GM23338 (cell line): ENCODE data around the gene OSBPL10. TPM values are rescaled to one million over a fixed set of nuclear protein-coding genes. Genes with fewer than 3 reads are reported as not detected.
"Not testable (repeated sequence)": the region's sequence is repeated elsewhere in the genome, so short reads cannot be mapped to it uniquely, and the experiment has no call there.

Source experiments
- ATAC-seq: fragments of 200-7000 bp; cut with Tn5 transposase; 3 replicates; pipeline ENCODE4 v1.9.1; 2020
- DNase-seq: peaks from one replicate; pipeline ENCODE4 v3.0.0-alpha.2; 2015; ENCODE audit warnings: low spot score
- H2AFZ ChIP-seq: fragments of 200-600 bp; sonication (generic); 2 replicates; pipeline ENCODE4 v1.8.0; 2016; ENCODE audit warnings: antibody characterized with exemption, mild to moderate bottlenecking, moderate library complexity
- H3F3A ChIP-seq: fragments of 200-600 bp; sonication (generic); replicated peaks from 2 replicates; pipeline ENCODE4 v1.8.0; 2017; ENCODE audit warnings: antibody characterized with exemption, mixed run types, low read depth
- H3K27ac ChIP-seq: fragments of 200-600 bp; sonication (generic); 2 replicates; pipeline ENCODE4 v1.6.1; 2016; ENCODE audit warnings: low read depth
- H3K27me3 ChIP-seq: fragments of 200-600 bp; sonication (generic); 2 replicates; pipeline ENCODE4 v1.8.0; 2016; ENCODE audit warnings: mild to moderate bottlenecking, mixed run types, moderate library complexity; ENCODE audit not compliant: insufficient read depth
- H3K36me3 ChIP-seq: fragments of 200-600 bp; sonication (generic); 2 replicates; pipeline ENCODE4 v1.8.0; 2016; ENCODE audit warnings: mild to moderate bottlenecking; ENCODE audit not compliant: insufficient read depth
- H3K4me1 ChIP-seq: fragments of 200-600 bp; sonication (generic); 2 replicates; pipeline ENCODE4 v1.8.0; 2016; ENCODE audit warnings: mild to moderate bottlenecking, moderate library complexity; ENCODE audit not compliant: insufficient read depth
- H3K4me2 ChIP-seq: fragments of 200-600 bp; sonication (generic); 2 replicates; pipeline ENCODE4 v1.7.1; 2017; ENCODE audit warnings: mixed run types
- H3K4me3 ChIP-seq: fragments of 200-600 bp; sonication (generic); 2 replicates; pipeline ENCODE4 v1.6.1; 2016; ENCODE audit warnings: mixed run types
- H3K79me2 ChIP-seq: fragments of 200-600 bp; sonication (generic); replicated peaks from 2 replicates; pipeline ENCODE4 v1.8.0; 2017; ENCODE audit warnings: mild to moderate bottlenecking; ENCODE audit not compliant: insufficient read depth
- H3K9me2 ChIP-seq: fragments of 200-600 bp; sonication (generic); 2 replicates; pipeline ENCODE4 v1.8.0; 2017; ENCODE audit not compliant: insufficient read depth
- H4K20me1 ChIP-seq: fragments of 200-600 bp; sonication (generic); replicated peaks from 2 replicates; pipeline ENCODE4 v1.8.0; 2017; ENCODE audit warnings: mild to moderate bottlenecking; ENCODE audit not compliant: insufficient read depth
- H3K27ac Mint-ChIP-seq: 2 replicates; pipeline ENCODE4 v1.8.0; 2020; ENCODE audit warnings: inconsistent platforms, mild to moderate bottlenecking, moderate library complexity, mixed read lengths
- H3K27me3 Mint-ChIP-seq: 3 replicates; pipeline ENCODE4 v1.8.0; 2022; ENCODE audit warnings: low read depth, mild to moderate bottlenecking, moderate library complexity, mixed read lengths, inconsistent platforms; ENCODE audit not compliant: insufficient read depth, poor library complexity
- H3K36me3 Mint-ChIP-seq: 3 replicates; pipeline ENCODE4 v1.8.0; 2021; ENCODE audit warnings: low read depth, mild to moderate bottlenecking, inconsistent platforms, moderate library complexity, mixed read lengths
- H3K4me1 Mint-ChIP-seq: 3 replicates; pipeline ENCODE4 v1.8.0; 2020; ENCODE audit warnings: mild to moderate bottlenecking, inconsistent platforms, mixed read lengths
- H3K4me3 Mint-ChIP-seq: 3 replicates; pipeline ENCODE4 v1.8.0; 2021; ENCODE audit warnings: moderate library complexity, mild to moderate bottlenecking, inconsistent platforms, mixed read lengths
- H3K9me3 Mint-ChIP-seq: 3 replicates; pipeline ENCODE4 v1.8.0; 2020; ENCODE audit warnings: moderate library complexity, mild to moderate bottlenecking, inconsistent platforms, mixed read lengths
- EZH2 ChIP-seq: fragments of 200-600 bp; sonication (generic); IDR thresholded peaks from one replicate; pipeline ENCODE4 v1.8.0; 2017; ENCODE audit warnings: antibody characterized with exemption, mild to moderate bottlenecking, low read depth; ENCODE audit not compliant: unreplicated experiment
- STAT1 ChIP-seq: IDR thresholded peaks from one replicate; pipeline ENCODE4 v1.6.1; 2016; ENCODE audit warnings: antibody characterized with exemption; ENCODE audit not compliant: unreplicated experiment
- ZNF331 ChIP-seq: fragments of 250-450 bp; sonication (Bioruptor Pico); IDR thresholded peaks from 2 replicates; pipeline ENCODE4 v1.5.0; 2020; ENCODE audit warnings: low read depth, mild to moderate bottlenecking, moderate library complexity
- polyA plus RNA-seq: library from polyadenylated mRNA; unstranded; fragments of >200 nt; fragmentation: Nextera tagmentation; extraction: Ambion mirVana; gene quantifications from 2 replicates; pipeline ENCODE4 v1.2.1, GENCODE V29; 2016
- total RNA-seq: library from RNA; depleted of rRNA; stranded (reverse); fragments of >200 nt; shearing (Covaris generic); gene quantifications from 2 replicates; pipeline ENCODE4 v1.2.3, GENCODE V29; 2014
- TF ChIP-seq, protein P1 (sequence below): IDR thresholded peaks from one replicate; pipeline ENCODE4 v1.6.1; 2018; ENCODE audit warnings: antibody characterized with exemption; ENCODE audit not compliant: unreplicated experiment
- TF ChIP-seq, protein P2 (sequence below): IDR thresholded peaks from 2 replicates; pipeline ENCODE4 v1.6.1; 2016; ENCODE audit warnings: antibody characterized with exemption
- TF ChIP-seq, protein P3 (sequence below): fragments of 250-450 bp; sonication (Bioruptor Pico); IDR thresholded peaks from 2 replicates; pipeline ENCODE4 v1.5.0; 2020; ENCODE audit warnings: mild to moderate bottlenecking, moderate library complexity

Gene OSBPL10
- total and polyA plus RNA-seq, 2 experiments from 2014 or later, result 23.8 to 149 TPM

DNA sequence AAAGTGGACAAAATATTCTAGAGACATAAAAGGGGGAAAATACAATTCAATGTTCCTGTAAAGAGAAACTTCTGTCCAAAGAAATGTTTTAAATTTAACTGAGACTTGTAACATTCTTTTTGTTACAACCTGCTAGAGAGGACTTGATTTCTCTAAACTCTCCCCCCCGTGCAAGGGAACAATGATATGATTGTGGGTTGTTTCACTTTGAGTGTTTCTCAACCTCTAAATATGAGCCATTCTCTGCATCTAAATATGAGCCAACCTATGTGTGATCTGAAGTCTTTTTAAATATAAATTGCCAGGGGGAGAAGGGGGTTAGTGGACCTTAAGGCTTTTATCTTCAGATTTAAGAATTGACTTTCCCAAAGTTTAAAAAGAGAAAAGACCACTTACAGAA lies 15.1 kb upstream of the OSBPL10 start:
- H3K79me2 ChIP-seq, result no peaks in the 10 kb centered on the region
- H3F3A ChIP-seq, result no peaks in the 10 kb centered on the region
- no peak for TF ChIP-seq STAT1
- TF ChIP-seq, protein P1, sequence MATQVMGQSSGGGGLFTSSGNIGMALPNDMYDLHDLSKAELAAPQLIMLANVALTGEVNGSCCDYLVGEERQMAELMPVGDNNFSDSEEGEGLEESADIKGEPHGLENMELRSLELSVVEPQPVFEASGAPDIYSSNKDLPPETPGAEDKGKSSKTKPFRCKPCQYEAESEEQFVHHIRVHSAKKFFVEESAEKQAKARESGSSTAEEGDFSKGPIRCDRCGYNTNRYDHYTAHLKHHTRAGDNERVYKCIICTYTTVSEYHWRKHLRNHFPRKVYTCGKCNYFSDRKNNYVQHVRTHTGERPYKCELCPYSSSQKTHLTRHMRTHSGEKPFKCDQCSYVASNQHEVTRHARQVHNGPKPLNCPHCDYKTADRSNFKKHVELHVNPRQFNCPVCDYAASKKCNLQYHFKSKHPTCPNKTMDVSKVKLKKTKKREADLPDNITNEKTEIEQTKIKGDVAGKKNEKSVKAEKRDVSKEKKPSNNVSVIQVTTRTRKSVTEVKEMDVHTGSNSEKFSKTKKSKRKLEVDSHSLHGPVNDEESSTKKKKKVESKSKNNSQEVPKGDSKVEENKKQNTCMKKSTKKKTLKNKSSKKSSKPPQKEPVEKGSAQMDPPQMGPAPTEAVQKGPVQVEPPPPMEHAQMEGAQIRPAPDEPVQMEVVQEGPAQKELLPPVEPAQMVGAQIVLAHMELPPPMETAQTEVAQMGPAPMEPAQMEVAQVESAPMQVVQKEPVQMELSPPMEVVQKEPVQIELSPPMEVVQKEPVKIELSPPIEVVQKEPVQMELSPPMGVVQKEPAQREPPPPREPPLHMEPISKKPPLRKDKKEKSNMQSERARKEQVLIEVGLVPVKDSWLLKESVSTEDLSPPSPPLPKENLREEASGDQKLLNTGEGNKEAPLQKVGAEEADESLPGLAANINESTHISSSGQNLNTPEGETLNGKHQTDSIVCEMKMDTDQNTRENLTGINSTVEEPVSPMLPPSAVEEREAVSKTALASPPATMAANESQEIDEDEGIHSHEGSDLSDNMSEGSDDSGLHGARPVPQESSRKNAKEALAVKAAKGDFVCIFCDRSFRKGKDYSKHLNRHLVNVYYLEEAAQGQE, result no peak
- TF ChIP-seq EZH2, result no peak
- no peak for TF ChIP-seq ZNF331
- ATAC-seq (no peak), DNase-seq (no peak)
- peaks cover under 1% of the 10 kb centered on the region for H3K36me3 ChIP-seq
- H3K27me3 ChIP-seq, result no peaks in the 10 kb centered on the region
- H2AFZ ChIP-seq, result no peak overlapping the region
- Mint-ChIP-seq H3K4me3 (no peak overlapping the region), H3K27ac (no peak overlapping the region), H3K9me3 (peaks cover 27% of the 10 kb centered on the region), H3K27me3 (peaks cover 4% of the 10 kb centered on the region), H3K36me3 (peaks cover 29% of the 10 kb centered on the region), H3K4me1 (no peaks in the 10 kb centered on the region; the same call in 2 of the 3 replicates)
- H3K27ac ChIP-seq, result no peak overlapping the region
- no peaks in the 10 kb centered on the region for H3K9me2 ChIP-seq
- H3K4me2 ChIP-seq, result no peak overlapping the region
- peaks cover 2% of the 10 kb centered on the region; the same call in 1 of the 2 replicates for H3K4me1 ChIP-seq
- H4K20me1 ChIP-seq, result no peaks in the 10 kb centered on the region
- H3K4me3 ChIP-seq, result no peak overlapping the region

DNA sequence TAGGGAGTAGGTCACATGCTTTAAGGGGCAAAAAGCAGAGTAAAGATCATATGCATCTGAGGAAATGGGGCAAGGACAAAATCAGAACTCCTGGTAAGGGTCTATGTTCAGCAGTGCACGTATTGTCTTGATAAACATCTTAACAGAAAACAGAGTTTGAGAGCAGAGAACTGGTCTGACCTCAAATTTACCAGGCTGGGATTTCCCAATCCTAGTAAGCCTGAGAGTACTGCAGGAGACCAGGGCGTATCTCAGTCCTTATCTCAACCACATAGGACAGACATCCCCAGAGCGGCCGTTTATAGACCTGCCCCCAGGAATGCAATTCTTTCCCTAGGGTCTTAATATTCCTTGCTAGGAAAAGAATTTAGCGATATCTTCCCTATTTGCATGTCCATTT lies 14.0 kb upstream of the OSBPL10 start:
- H3K9me2 ChIP-seq, H3K27ac ChIP-seq, H3K27me3 ChIP-seq, H3K36me3 ChIP-seq, DNase-seq, H3K4me1 ChIP-seq, H2AFZ ChIP-seq, H3K27me3 Mint-ChIP-seq, H3K79me2 ChIP-seq, H3K4me3 ChIP-seq, H3K4me3 Mint-ChIP-seq, H3F3A ChIP-seq, ATAC-seq, H3K4me1 Mint-ChIP-seq, H3K4me2 ChIP-seq, H4K20me1 ChIP-seq, H3K27ac Mint-ChIP-seq: not testable (repeated sequence)
- peaks cover 29% of the 10 kb centered on the region for H3K36me3 Mint-ChIP-seq
- peaks cover 27% of the 10 kb centered on the region for H3K9me3 Mint-ChIP-seq

DNA sequence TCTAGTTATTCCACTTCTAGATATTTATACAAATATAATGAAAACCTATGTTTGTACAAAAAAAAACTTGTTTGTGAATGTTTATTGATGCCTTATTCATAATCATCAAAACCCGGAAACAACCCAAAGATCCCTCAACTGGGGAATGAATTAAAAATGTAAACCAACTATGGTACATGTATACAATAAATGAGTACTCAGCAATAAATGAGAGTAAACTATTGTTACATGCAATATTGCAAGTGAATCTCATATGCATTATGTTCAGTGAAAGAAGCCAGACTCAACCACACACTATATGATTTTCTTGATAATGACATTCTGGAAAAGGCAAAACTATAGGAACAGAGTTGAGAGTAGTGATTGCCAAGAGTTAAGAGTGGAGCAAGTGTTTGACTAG lies 12.8 kb upstream of the OSBPL10 start:
- H3K36me3 ChIP-seq, result peaks cover 20% of the 10 kb centered on the region
- no peak overlapping the region for H3K27ac ChIP-seq
- H3K4me3 Mint-ChIP-seq, result no peak overlapping the region
- H2AFZ ChIP-seq, result no peak overlapping the region
- ATAC-seq (no peak), DNase-seq (no peak)
- no peaks in the 10 kb centered on the region for H3F3A ChIP-seq
- no peaks in the 10 kb centered on the region for H3K4me1 ChIP-seq
- H3K27me3 ChIP-seq, result no peaks in the 10 kb centered on the region
- TF ChIP-seq, protein P2, sequence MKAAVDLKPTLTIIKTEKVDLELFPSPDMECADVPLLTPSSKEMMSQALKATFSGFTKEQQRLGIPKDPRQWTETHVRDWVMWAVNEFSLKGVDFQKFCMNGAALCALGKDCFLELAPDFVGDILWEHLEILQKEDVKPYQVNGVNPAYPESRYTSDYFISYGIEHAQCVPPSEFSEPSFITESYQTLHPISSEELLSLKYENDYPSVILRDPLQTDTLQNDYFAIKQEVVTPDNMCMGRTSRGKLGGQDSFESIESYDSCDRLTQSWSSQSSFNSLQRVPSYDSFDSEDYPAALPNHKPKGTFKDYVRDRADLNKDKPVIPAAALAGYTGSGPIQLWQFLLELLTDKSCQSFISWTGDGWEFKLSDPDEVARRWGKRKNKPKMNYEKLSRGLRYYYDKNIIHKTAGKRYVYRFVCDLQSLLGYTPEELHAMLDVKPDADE, result no peak
- TF ChIP-seq, protein P3, sequence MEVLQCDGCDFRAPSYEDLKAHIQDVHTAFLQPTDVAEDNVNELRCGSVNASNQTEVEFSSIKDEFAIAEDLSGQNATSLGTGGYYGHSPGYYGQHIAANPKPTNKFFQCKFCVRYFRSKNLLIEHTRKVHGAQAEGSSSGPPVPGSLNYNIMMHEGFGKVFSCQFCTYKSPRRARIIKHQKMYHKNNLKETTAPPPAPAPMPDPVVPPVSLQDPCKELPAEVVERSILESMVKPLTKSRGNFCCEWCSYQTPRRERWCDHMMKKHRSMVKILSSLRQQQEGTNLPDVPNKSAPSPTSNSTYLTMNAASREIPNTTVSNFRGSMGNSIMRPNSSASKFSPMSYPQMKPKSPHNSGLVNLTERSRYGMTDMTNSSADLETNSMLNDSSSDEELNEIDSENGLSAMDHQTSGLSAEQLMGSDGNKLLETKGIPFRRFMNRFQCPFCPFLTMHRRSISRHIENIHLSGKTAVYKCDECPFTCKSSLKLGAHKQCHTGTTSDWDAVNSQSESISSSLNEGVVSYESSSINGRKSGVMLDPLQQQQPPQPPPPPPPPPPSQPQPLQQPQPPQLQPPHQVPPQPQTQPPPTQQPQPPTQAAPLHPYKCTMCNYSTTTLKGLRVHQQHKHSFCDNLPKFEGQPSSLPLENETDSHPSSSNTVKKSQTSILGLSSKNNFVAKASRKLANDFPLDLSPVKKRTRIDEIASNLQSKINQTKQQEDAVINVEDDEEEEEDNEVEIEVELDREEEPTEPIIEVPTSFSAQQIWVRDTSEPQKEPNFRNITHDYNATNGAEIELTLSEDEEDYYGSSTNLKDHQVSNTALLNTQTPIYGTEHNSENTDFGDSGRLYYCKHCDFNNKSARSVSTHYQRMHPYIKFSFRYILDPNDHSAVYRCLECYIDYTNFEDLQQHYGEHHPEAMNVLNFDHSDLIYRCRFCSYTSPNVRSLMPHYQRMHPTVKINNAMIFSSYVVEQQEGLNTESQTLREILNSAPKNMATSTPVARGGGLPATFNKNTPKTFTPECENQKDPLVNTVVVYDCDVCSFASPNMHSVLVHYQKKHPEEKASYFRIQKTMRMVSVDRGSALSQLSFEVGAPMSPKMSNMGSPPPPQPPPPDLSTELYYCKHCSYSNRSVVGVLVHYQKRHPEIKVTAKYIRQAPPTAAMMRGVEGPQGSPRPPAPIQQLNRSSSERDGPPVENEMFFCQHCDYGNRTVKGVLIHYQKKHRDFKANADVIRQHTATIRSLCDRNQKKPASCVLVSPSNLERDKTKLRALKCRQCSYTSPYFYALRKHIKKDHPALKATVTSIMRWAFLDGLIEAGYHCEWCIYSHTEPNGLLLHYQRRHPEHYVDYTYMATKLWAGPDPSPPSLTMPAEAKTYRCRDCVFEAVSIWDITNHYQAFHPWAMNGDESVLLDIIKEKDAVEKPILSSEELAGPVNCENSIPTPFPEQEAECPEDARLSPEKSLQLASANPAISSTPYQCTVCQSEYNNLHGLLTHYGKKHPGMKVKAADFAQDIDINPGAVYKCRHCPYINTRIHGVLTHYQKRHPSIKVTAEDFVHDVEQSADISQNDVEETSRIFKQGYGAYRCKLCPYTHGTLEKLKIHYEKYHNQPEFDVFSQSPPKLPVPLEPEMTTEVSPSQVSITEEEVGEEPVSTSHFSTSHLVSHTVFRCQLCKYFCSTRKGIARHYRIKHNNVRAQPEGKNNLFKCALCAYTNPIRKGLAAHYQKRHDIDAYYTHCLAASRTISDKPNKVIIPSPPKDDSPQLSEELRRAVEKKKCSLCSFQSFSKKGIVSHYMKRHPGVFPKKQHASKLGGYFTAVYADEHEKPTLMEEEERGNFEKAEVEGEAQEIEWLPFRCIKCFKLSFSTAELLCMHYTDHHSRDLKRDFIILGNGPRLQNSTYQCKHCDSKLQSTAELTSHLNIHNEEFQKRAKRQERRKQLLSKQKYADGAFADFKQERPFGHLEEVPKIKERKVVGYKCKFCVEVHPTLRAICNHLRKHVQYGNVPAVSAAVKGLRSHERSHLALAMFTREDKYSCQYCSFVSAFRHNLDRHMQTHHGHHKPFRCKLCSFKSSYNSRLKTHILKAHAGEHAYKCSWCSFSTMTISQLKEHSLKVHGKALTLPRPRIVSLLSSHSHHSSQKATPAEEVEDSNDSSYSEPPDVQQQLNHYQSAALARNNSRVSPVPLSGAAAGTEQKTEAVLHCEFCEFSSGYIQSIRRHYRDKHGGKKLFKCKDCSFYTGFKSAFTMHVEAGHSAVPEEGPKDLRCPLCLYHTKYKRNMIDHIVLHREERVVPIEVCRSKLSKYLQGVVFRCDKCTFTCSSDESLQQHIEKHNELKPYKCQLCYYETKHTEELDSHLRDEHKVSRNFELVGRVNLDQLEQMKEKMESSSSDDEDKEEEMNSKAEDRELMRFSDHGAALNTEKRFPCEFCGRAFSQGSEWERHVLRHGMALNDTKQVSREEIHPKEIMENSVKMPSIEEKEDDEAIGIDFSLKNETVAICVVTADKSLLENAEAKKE, result no peak
- peaks cover 4% of the 10 kb centered on the region for H3K27me3 Mint-ChIP-seq
- no peak overlapping the region for H3K27ac Mint-ChIP-seq
- H3K9me3 Mint-ChIP-seq, result peaks cover 27% of the 10 kb centered on the region
- no peak overlapping the region for H3K4me2 ChIP-seq
- H3K79me2 ChIP-seq, result no peaks in the 10 kb centered on the region
- no peaks in the 10 kb centered on the region for H3K9me2 ChIP-seq
- H4K20me1 ChIP-seq, result no peaks in the 10 kb centered on the region
- peaks cover 29% of the 10 kb centered on the region for H3K36me3 Mint-ChIP-seq
- H3K4me1 Mint-ChIP-seq, result no peaks in the 10 kb centered on the region
- no peak overlapping the region for H3K4me3 ChIP-seq
